ENCODE measurements around the gene DCLK3. TPM values are rescaled to one million over a fixed set of nuclear protein-coding genes. Genes with fewer than 3 reads are reported as not detected.

The DCLK3 gene, protein sequence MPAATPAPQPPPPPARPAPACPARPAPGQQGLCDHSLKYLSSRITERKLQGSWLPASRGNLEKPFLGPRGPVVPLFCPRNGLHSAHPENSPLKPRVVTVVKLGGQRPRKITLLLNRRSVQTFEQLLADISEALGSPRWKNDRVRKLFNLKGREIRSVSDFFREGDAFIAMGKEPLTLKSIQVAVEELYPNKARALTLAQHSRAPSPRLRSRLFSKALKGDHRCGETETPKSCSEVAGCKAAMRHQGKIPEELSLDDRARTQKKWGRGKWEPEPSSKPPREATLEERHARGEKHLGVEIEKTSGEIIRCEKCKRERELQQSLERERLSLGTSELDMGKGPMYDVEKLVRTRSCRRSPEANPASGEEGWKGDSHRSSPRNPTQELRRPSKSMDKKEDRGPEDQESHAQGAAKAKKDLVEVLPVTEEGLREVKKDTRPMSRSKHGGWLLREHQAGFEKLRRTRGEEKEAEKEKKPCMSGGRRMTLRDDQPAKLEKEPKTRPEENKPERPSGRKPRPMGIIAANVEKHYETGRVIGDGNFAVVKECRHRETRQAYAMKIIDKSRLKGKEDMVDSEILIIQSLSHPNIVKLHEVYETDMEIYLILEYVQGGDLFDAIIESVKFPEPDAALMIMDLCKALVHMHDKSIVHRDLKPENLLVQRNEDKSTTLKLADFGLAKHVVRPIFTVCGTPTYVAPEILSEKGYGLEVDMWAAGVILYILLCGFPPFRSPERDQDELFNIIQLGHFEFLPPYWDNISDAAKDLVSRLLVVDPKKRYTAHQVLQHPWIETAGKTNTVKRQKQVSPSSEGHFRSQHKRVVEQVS
- 0.06 and 0.07 TPM in 2 replicates for total RNA-seq

DNA sequence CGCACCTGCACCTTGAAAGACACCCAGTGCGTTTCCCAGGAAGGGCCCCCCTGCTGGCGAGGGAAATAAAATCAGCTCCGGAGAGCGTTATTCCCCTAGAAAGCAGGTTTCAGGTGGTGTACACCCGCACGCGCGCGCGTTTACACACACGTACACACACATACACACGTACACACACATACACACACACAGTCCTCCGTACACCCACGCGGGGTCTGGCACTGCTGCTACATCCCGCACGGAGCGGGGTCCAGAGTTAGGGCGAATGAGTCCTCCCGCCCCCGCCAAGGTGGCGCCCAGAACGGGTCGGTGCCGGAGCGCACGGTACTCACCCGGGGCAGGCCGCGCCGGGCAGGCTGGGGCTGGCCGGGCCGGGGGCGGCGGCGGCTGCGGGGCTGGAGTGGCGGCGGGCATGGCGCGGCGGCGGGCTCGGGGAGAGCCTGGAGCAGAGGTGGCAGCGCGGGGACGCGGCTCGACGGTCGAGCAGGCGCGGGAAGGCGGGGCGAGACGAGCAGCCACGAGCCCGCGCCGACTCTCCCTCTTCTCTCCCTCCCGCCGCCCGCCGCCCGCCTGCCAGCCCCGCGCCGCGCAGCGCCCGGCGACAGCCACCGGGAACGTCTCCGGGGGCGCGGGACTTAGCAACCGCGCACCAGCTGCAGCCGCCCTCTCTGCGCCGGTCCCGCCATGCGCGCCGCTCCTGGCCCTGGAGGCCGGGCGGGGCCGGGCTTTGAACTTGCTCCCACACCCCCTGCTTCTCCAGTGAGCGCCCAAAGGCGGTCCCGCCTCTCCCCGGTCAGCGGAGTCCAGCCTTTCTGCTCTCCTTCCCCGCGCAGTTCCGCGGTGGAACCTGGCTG lies at the start of gene DCLK3:
DCLK3 (minus strand) TSS at position 704 of the 854 bp plus-strand sequence; CDS start at position 414, 290 bp downstream.
- H3K4me3 ChIP-seq (ENCODE audit: low read depth, low read length), result no peak within 1 kb of the TSS
- TF ChIP-seq, protein P1, sequence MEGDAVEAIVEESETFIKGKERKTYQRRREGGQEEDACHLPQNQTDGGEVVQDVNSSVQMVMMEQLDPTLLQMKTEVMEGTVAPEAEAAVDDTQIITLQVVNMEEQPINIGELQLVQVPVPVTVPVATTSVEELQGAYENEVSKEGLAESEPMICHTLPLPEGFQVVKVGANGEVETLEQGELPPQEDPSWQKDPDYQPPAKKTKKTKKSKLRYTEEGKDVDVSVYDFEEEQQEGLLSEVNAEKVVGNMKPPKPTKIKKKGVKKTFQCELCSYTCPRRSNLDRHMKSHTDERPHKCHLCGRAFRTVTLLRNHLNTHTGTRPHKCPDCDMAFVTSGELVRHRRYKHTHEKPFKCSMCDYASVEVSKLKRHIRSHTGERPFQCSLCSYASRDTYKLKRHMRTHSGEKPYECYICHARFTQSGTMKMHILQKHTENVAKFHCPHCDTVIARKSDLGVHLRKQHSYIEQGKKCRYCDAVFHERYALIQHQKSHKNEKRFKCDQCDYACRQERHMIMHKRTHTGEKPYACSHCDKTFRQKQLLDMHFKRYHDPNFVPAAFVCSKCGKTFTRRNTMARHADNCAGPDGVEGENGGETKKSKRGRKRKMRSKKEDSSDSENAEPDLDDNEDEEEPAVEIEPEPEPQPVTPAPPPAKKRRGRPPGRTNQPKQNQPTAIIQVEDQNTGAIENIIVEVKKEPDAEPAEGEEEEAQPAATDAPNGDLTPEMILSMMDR (conservative IDR thresholded peaks at IDR 0.05; ENCODE audit: low read depth, low read length), result no peak
- DNase-seq (ENCODE audit: low read depth), result no peak

DNA sequence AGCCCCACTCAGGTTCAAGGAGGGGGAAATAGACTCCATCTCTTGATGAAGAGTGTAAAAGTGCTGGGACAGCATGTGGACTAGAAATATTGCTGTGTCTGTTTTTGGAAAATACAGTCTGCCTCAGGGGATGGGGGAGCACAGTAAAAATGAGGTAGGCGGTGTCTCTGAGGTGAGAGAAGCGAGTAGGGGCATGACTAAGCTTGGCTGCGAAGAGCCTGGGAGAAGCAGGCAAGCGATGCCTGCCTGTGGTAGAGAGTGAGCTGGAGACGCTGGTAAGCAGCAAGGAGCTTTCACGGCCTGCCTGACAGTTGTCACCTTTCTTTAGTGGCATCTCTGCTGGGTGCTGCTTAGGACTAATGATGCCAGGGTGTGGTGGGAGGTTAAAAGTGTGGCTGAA lies 49.0 kb upstream of the DCLK3 start:
- TF ChIP-seq, protein P1 (conservative IDR thresholded peaks at IDR 0.05; ENCODE audit: low read depth, low read length), result no peak
- no peak for DNase-seq (ENCODE audit: low read depth)

DNA sequence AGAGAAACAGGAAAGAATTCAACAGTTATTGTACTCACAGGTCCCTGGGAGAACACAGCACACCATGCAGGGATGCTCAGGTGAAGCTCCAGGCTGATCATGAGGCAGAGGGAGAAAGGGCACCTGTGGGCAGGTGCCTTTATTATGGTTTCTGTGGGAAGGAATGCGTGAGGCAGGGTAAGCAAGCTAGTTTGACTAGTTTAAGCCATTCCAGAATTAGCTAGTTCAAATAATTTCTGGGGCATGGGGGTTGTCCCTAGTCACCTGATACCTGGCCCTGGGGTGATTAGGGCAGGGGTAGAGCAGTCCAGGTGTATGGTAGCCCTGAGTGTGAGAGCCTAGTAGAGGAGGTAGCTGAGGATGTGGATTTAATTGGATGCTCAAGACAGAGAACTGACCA lies 47.9 kb upstream of the DCLK3 start:
- TF ChIP-seq, protein P1 (conservative IDR thresholded peaks at IDR 0.05; ENCODE audit: low read depth, low read length), result no peak
- no peak for DNase-seq (ENCODE audit: low read depth)

More for the DNA sequence above, 49.0 kb upstream of the DCLK3 start:
- H3K4me3 ChIP-seq (ENCODE audit: low read depth, low read length), result no peak overlapping the region

DNA sequence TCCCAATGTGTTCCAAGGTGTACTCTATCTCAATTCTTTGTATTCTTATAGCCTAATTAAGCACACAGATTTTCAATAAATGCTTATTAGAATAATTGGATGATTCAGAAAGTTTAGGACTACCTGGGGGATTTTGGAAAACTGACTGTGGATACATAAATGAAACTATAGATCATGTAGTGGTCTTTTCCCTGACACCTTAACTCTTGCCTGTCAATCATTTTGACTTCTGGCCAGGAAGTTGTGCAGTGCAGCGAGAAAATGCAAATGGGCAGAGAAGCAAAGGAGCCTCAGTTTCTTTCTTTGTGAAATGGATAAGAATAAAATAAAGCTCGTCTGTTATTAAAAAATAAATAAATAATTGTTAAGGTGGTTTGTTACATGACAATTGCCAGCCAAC lies 47.4 kb upstream of the DCLK3 start:
- no peak overlapping the region for H3K4me3 ChIP-seq (ENCODE audit: low read depth, low read length)
- TF ChIP-seq, protein P1 (conservative IDR thresholded peaks at IDR 0.05; ENCODE audit: low read depth, low read length), result no peak
- DNase-seq (ENCODE audit: low read depth), result no peak

More for the DNA sequence above, 47.9 kb upstream of the DCLK3 start:
- H3K4me3 ChIP-seq (ENCODE audit: low read depth, low read length), result no peak overlapping the region

DNA sequence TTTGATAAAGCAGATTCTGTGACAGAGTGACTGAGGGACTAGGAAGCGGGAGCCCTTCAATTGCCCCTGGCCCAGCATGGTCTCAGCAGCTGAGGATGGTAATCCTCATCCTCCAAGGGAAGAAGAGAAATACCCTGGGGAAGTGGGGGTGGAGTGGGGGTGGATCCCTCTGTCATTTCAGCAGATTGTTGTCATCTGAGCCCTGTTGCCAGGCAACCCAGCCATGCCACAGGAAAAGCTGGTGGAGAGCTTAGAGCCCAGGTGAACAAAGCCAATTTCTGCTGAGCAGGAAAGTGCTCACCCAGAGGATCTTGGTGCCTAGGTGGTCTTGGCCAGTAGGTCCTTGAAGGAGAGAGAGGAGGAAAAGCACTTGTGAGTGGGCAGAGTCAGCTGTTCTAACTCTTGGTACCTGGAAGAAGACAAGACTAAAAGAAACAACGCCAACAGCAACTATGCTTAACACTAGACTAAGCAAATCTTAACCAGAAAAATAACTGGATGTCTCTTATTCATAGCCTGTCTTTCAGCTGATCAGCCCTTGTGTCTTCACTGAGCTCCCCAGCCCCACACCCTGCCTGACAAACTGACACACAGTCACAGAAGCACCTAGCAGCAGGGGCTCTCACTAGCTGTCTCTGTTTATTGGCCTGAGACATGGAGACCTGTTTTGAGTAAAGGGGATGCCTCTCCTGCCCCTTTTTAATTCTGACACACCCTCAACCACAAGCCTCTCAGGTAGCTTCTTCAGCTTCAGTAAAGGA lies 40.1 kb upstream of the DCLK3 start:
- no peak overlapping the region for H3K4me3 ChIP-seq (ENCODE audit: low read depth, low read length)
- DNase-seq (ENCODE audit: low read depth), result no peak

More for the DNA sequence above, 40.1 kb upstream of the DCLK3 start:
- TF ChIP-seq, protein P1 (conservative IDR thresholded peaks at IDR 0.05; ENCODE audit: low read depth, low read length), result no peak
